Mucosa of rectum (tissue), 2 donors: Measurements from ENCODE around the gene DGKB.

Source experiments
- H3K27ac ChIP-seq, 2 donors: one replicate each; pipeline ENCODE4 v1.7.0; 2013; ENCODE audit warnings: inconsistent platforms in 2 of 2, low read depth in 2 of 2, low read length in 2 of 2
- H3K27me3 ChIP-seq, 2 donors: one replicate each; pipeline ENCODE4 v1.7.0; 2013; ENCODE audit warnings: low read length in 2 of 2; ENCODE audit not compliant: control insufficient read depth in 2 of 2, insufficient read depth in 2 of 2
- H3K36me3 ChIP-seq, 2 donors: one replicate each; pipeline ENCODE4 v1.7.0; 2013; ENCODE audit warnings: low read length in 2 of 2; ENCODE audit not compliant: control insufficient read depth in 2 of 2, insufficient read depth in 2 of 2
- H3K4me1 ChIP-seq, 2 donors: one replicate each; pipeline ENCODE4 v1.7.0; 2013; ENCODE audit warnings: low read length in 2 of 2, mild to moderate bottlenecking in 1 of 2; ENCODE audit not compliant: control insufficient read depth in 2 of 2, insufficient read depth in 2 of 2
- H3K4me3 ChIP-seq, 2 donors: one replicate each; pipeline ENCODE4 v1.7.0; 2013; ENCODE audit warnings: low read length in 2 of 2
- H3K9ac ChIP-seq, 2 donors: one replicate each; pipeline ENCODE4 v1.7.0; 2013; ENCODE audit warnings: low read length in 2 of 2, low read depth in 1 of 2, mild to moderate bottlenecking in 1 of 2
- H3K9me3 ChIP-seq, 2 donors: one replicate each; pipeline ENCODE4 v1.7.0; 2013; ENCODE audit warnings: low read length in 2 of 2; ENCODE audit not compliant: control insufficient read depth in 2 of 2
- donor health status: healthy.
- donor health status: Normal muscosa, but diverticular disease.

The DGKB gene

DNA sequence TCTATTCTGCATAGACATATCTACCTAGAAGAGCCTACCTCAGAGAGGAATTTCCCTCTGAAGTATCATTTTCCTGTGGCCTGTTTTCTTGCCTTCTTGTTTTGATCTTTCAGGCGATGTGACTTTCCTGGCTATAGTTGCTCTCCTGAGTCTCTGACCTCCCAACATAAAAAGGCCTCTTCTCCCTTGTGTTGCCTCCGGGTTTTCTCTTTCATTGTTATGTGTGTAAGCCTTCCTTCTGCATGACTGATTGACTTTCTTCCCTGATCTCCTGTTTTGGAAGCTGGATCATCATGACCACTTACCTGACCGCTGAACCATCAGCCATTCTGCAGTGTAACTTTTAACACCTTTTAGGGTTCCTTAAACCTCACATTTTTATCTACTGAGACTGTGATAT lies 471.6 kb downstream of the DGKB start:
- H3K9me3 ChIP-seq = no peaks in the 10 kb centered on the region
- no peak overlapping the region for H3K9ac ChIP-seq
- no peak overlapping the region for H3K4me3 ChIP-seq
- H3K4me1 ChIP-seq = no peaks in the 10 kb centered on the region
- no peaks in the 10 kb centered on the region for H3K27me3 ChIP-seq
- no peaks in the 10 kb centered on the region for H3K36me3 ChIP-seq
- H3K27ac ChIP-seq = no peak overlapping the region

DNA sequence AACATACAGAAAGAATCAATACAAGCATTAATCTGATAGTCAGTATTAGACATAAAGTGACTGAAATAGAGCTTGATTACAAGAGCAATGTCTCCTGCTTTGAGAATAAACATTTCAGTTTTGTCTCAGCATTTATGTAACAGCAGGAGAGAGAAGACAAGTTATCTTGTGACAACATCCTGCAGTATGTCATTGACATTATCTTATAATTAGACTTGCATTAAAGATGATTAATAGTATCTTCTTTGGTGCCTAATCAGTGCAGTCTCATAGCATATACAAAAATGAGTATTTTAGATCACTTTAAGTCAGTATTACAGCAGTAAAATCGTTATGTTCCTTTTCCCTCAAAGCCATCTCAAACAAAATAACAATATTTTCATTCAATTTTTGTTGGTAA lies 477.0 kb downstream of the DGKB start:
- H3K27ac ChIP-seq = no peak overlapping the region
- no peak overlapping the region for H3K4me3 ChIP-seq
- no peak overlapping the region for H3K9ac ChIP-seq

DNA sequence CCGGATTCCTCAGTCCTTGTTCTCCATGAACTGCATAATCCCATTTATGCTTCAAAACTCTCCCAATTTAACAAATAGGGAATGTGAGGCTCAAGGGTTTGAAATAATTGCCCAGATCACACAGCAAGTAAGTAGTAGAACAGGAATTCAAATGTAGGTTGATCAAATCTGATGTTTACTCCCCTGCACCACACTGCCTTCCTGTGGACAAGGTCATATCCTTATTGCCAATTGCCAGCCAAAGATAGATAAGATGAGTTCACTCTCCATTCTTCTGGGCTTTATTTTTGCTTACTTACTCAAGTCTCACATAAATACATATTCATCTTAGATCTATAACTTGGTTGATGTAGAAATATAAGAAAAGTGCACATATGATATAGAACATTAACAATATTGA lies 477.9 kb downstream of the DGKB start:
- Histone ChIP-seq H3K4me1 (no peaks in the 10 kb centered on the region), H3K27ac (no peak overlapping the region), H3K27me3 (no peaks in the 10 kb centered on the region), H3K9me3 (no peaks in the 10 kb centered on the region), H3K9ac (no peak overlapping the region), H3K4me3 (no peak overlapping the region), H3K36me3 (no peaks in the 10 kb centered on the region)

More for the DNA sequence above, 477.0 kb downstream of the DGKB start:
- H3K36me3 ChIP-seq = no peaks in the 10 kb centered on the region
- no peaks in the 10 kb centered on the region for H3K4me1 ChIP-seq
- H3K27me3 ChIP-seq = no peaks in the 10 kb centered on the region
- H3K9me3 ChIP-seq = no peaks in the 10 kb centered on the region

DNA sequence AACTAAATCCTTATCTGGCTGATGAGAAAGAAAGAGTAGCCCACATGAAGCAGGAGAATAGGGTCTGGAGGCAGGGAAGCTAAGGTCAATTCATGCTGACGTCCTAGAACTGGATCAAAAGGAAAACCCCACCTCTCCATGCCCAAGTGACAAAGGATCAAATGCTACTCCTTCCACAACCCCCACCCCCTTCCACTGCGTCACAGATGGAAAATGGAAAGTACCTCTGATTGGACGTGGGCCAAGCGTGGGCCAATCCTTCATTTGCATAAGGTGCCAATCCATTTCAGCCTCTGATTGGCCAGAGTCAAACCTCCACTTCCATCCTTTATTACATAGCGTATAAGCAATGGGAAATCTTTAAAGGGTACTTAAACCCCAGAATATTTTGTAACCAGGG lies 481.8 kb downstream of the DGKB start:
- no peaks in the 10 kb centered on the region for H3K36me3 ChIP-seq
- no peaks in the 10 kb centered on the region for H3K9me3 ChIP-seq
- no peaks in the 10 kb centered on the region for H3K4me1 ChIP-seq
- H3K27me3 ChIP-seq = no peaks in the 10 kb centered on the region
- no peak overlapping the region for H3K27ac ChIP-seq
- H3K4me3 ChIP-seq = no peak overlapping the region
- H3K9ac ChIP-seq = no peak overlapping the region

DNA sequence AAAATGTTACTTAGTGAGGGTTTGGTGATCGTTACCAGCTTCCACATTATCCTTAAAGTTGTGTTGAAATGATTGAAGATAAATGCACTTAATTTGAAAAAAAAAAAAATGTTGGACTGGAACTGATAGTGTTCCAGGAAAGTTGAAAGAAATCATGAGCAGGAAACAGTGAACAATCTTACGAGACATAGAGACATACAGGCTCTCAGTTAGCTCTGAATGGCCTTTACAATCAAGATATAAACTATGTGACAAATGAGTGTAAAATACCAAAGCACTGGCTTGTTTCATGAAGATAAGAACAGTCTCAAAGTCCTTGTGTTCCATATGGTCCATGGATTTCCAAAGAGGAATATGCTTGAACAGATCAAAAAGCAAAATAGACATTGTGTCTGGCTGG lies 483.0 kb downstream of the DGKB start:
- no peaks in the 10 kb centered on the region for H3K9me3 ChIP-seq
- H3K27me3 ChIP-seq = no peaks in the 10 kb centered on the region
- no peak overlapping the region for H3K4me3 ChIP-seq
- H3K4me1 ChIP-seq = no peaks in the 10 kb centered on the region
- H3K27ac ChIP-seq = no peak overlapping the region
- H3K9ac ChIP-seq = no peak overlapping the region
- no peaks in the 10 kb centered on the region for H3K36me3 ChIP-seq

DNA sequence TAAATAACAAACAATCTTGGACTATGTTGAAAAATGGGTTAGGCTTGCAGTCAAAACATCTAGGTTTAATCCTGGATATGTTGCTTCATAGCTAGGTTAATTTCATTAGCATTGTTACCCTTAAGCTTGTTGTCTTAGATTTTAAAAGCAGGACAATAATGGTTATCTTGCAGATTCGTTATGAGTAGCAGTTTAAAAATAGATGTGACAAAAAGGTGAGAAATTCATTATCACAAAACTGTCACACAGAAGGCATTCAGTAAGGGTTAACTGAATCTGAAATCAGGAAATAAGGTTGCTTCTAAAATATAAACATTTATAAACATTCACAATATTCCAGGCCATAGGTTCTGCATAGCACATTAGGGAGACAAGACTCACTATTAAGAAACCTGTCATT lies 483.9 kb downstream of the DGKB start:
- Histone ChIP-seq H3K4me3 (no peak overlapping the region), H3K36me3 (no peaks in the 10 kb centered on the region), H3K27me3 (no peaks in the 10 kb centered on the region), H3K9me3 (no peaks in the 10 kb centered on the region), H3K27ac (no peak overlapping the region), H3K9ac (no peak overlapping the region), H3K4me1 (no peaks in the 10 kb centered on the region)

DNA sequence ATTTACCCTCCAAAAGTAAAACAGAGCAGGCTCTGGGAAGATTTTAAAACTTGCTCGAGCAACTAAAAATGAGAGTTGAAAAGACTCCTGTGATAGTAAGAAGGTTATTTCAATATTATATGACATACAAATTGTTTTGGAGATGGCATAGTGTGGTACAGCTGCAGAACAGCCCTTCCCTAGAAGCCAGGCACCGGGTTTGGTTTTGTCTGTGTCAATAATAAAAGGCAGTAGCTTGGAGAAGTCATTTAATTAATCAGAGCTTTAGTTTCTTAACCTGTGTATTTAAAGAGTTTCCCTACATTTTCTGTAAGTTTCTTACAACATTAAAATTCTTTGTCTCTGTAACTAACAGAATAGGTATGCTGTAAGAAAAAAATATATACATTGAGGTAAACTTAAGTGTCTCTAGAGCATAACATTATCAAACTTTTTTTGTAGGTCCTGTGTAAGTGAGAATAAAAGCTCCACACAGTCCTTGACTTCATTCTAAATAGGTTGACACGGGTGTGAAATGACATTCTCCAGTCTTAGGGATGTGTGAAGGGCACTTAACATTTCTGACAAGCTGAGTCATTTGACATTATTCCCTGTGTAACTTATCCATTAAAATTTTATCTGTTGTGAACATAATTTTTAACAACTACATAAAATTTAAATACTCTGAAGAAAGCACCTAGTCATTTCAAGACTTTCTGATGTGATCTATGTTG lies 488.1 kb downstream of the DGKB start:
- Histone ChIP-seq H3K27ac (no peak overlapping the region), H3K9ac (no peak overlapping the region), H3K4me3 (no peak overlapping the region), H3K9me3 (no peaks in the 10 kb centered on the region), H3K27me3 (no peaks in the 10 kb centered on the region), H3K4me1 (no peaks in the 10 kb centered on the region), H3K36me3 (no peaks in the 10 kb centered on the region)

DNA sequence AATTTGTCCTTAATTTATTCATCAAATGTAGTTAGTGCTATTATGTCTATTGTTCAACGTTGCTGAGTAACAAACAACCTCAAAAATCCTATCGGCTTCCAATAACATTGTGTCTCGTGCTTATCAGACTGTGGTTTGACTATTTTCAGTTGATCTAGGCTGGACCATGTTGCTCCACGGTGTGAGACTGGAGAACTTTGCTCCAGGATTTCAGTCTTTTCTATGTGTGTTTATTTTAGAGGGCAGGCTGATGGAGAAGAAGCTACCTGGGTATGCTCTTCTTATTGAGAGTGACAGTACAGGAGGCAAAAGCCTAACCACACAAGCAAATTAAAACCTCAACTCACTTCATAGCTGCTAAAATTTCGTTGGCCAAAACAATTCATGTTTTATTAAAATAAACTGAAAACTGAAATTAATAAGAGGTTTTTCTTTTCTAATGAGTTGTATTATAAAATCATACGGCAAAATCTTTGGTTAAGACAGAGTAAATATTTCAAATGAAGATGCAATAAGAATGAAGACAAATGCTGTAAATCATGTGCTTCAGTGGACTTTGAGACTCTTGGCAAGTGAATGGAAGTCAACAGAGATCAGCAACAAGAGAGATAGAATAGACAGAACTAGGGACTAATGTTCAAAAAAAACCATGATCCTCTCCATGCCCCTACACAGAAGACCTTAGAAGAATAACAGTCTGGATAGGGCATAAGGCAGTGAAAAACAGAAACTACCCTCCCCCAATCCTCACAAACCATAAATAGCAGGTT lies 495.1 kb downstream of the DGKB start:
- Histone ChIP-seq H3K36me3 (no peaks in the 10 kb centered on the region), H3K4me3 (no peak overlapping the region)

DNA sequence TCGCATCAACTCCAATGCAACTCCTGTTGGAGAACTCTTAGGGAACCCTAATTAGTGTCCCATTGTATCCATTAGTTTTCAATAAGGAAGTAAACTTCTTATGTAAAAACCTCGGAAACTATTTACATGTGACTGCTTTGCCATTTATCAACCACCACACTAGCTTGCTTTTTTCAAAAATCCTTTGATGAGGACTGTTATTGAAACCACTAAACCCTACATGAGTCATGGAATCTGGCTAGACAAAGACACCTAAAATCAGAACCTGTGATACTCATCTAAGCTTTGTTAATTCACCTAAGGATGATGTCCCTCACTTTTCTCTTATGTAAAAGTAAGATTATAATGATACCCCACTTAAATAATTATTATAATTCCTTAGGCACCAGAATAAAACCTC lies 499.0 kb downstream of the DGKB start:
- H3K4me3 ChIP-seq = no peak overlapping the region
- no peak overlapping the region for H3K9ac ChIP-seq
- no peaks in the 10 kb centered on the region for H3K4me1 ChIP-seq
- H3K27me3 ChIP-seq = no peaks in the 10 kb centered on the region
- H3K36me3 ChIP-seq = no peaks in the 10 kb centered on the region
- H3K27ac ChIP-seq = no peak overlapping the region
- H3K9me3 ChIP-seq = no peaks in the 10 kb centered on the region

More for the DNA sequence above, 495.1 kb downstream of the DGKB start:
- H3K27me3 ChIP-seq = no peaks in the 10 kb centered on the region
- H3K9ac ChIP-seq = no peak overlapping the region
- no peaks in the 10 kb centered on the region for H3K9me3 ChIP-seq
- no peak overlapping the region for H3K27ac ChIP-seq
- no peaks in the 10 kb centered on the region for H3K4me1 ChIP-seq

DNA sequence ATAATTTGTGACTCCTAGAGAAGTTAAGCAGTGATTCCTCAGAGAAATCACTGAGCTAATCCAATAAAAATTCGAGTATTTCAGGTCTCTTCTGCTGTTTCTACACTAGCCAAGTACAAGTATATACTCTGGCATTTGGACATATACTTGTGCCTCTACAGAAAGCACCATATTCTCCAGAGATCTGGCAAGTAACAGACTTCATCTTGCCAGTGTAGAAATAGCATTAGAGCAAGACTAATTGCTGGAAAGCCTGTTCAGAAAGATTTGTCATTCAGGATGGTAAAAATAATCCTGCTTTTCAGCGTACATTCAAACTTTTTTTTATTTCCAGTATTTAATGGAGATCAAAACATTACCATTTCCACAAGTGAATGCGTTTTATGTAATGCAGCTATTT lies 502.3 kb downstream of the DGKB start:
- no peak overlapping the region for H3K4me3 ChIP-seq
- H3K36me3 ChIP-seq = no peaks in the 10 kb centered on the region
- no peaks in the 10 kb centered on the region for H3K4me1 ChIP-seq
- H3K27me3 ChIP-seq = no peaks in the 10 kb centered on the region
- H3K27ac ChIP-seq = no peak overlapping the region
- no peaks in the 10 kb centered on the region for H3K9me3 ChIP-seq
- no peak overlapping the region for H3K9ac ChIP-seq
